Measurements from ENCODE around the gene NLRC5.

NLRC5 gene, protein sequence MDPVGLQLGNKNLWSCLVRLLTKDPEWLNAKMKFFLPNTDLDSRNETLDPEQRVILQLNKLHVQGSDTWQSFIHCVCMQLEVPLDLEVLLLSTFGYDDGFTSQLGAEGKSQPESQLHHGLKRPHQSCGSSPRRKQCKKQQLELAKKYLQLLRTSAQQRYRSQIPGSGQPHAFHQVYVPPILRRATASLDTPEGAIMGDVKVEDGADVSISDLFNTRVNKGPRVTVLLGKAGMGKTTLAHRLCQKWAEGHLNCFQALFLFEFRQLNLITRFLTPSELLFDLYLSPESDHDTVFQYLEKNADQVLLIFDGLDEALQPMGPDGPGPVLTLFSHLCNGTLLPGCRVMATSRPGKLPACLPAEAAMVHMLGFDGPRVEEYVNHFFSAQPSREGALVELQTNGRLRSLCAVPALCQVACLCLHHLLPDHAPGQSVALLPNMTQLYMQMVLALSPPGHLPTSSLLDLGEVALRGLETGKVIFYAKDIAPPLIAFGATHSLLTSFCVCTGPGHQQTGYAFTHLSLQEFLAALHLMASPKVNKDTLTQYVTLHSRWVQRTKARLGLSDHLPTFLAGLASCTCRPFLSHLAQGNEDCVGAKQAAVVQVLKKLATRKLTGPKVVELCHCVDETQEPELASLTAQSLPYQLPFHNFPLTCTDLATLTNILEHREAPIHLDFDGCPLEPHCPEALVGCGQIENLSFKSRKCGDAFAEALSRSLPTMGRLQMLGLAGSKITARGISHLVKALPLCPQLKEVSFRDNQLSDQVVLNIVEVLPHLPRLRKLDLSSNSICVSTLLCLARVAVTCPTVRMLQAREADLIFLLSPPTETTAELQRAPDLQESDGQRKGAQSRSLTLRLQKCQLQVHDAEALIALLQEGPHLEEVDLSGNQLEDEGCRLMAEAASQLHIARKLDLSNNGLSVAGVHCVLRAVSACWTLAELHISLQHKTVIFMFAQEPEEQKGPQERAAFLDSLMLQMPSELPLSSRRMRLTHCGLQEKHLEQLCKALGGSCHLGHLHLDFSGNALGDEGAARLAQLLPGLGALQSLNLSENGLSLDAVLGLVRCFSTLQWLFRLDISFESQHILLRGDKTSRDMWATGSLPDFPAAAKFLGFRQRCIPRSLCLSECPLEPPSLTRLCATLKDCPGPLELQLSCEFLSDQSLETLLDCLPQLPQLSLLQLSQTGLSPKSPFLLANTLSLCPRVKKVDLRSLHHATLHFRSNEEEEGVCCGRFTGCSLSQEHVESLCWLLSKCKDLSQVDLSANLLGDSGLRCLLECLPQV (N-terminal part only)

DNA sequence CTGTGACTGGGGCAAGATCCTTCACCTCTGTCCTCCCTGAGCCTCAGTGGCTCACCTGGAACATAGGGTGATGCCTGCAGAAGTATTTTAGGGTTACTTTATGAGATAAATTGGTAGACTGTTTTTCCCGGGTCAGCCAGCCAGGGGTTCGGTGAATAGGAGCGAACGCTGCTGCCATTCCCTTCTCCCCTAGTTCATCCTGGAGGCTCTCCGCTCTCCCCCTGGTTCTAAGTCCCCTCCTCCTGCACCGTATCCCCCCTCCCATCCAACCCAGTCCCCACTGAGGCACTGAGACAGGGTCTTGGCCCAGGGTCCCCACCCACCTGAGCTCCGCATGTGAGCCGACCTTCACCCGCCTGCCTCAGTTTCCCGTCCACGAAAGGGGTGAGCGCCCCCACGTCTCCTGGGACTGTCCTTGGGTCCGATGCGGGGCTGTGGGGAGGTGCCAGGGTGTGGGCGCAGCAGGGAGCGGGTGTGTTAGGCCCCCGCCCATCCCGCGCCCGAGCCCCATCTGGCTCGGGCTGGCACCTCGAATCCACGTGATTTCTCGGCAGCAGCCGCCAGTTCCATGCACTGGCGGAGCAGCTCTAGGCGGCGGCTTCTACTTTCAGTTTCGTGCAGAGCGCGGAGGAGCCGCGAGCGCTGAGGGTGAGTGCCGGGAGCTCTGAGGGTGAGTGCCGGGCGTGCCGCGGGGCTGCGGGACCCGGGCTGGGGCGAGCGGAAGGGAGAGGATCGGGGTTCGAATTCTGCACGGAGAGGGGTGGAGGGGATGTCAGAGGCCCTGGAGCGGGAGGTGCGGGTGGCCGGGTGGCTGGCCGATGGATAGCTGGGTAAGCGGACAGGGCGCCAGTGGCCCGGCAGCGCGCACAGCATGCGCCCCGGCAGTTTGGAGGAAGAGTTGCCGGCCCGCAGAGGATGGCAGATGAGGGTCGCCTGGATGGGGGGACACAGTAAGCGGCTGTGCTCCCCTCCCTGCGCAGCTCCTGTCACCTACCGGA lies at the start of gene NLRC5:
NLRC5 (plus strand) TSS at position 610 of the 998 bp plus-strand sequence. CDS start 31,156 bp downstream, outside the sequence.
- peak; percentile 90 for DNase-seq

DNA sequence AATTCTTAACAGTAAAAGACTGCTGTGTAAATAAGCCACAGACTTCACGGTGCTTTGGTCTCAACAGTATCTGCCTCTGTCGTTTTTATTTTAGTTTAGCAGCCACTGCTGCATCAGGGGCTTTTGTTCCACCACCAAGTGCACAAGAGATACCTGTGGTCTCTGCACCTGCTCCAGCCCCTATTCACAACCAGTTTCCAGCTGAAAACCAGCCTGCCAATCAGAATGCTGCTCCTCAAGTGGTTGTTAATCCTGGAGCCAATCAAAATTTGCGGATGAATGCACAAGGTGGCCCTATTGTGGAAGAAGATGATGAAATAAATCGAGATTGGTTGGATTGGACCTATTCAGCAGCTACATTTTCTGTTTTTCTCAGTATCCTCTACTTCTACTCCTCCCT lies 49.6 kb upstream of the NLRC5 start:
- no peak for DNase-seq

DNA sequence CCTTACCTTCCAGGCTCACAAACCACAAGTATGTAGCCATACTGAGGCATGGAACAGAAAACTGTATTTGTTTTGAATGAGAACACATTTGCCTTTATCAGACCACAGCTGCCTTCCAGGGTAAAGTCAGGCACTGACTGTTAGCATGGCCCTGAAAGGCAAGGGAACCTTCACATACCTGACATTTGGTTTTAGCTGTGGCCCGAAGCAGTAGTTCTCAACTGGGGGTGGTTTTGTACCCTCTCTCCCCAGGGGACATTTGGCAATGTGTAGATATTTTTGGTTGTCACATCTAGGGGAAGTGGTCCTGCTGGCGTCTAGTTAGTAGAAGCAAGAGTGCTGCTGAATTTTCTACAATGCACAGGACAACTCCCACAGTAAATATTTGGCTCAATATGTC lies 48.3 kb upstream of the NLRC5 start:
- no peak for DNase-seq

DNA sequence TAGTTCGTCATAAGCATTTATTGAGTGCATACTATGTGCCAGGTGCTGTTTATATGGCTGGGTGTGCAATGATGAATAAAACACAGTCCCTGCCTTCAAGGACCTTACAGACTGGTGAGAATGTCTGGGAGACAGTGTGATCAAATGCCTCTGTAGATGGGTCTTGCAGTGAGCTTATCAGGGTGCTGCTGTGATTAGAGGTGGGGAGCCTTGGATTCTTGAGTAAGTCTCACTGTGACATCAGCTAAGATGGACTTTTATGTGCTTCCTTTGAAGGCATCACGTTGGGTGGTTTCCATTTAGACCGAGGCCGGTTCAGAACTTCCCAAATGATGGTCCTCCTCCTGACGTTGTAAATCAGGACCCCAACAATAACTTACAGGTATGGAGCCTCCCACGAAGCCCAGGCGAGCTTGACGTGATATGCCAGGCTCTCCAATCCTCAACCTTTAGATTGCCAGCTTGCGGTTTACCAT lies 47.5 kb upstream of the NLRC5 start:
- DNase-seq: no peak

DNA sequence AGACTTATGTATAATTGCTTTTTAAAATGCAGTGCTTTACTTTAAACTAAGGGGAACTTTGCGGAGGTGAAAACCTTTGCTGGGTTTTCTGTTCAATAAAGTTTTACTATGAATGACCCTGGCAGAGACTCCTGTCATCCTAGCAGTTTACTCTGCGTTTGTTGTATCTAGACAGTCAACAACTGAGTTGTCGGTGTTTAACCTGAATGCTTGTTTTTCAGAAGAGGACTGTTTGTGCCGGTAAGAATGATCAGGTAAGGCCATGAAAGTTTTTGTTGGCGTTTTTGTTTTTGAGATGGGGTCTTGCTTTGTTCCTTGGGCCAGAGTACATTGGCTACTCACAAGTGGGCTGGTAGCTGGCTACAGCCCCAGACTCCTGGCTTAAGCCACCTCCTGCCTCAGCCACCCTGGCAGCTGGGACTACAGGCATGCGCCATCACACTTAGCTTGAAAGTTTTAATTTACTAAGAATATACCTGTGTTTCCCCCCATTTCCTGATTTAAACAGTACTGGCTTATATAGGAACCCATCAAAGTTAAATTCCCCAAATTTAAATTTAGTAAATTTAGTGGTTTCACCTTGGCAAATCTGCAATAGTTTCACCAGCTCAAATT lies 45.5 kb upstream of the NLRC5 start:
- DNase-seq: no peak

DNA sequence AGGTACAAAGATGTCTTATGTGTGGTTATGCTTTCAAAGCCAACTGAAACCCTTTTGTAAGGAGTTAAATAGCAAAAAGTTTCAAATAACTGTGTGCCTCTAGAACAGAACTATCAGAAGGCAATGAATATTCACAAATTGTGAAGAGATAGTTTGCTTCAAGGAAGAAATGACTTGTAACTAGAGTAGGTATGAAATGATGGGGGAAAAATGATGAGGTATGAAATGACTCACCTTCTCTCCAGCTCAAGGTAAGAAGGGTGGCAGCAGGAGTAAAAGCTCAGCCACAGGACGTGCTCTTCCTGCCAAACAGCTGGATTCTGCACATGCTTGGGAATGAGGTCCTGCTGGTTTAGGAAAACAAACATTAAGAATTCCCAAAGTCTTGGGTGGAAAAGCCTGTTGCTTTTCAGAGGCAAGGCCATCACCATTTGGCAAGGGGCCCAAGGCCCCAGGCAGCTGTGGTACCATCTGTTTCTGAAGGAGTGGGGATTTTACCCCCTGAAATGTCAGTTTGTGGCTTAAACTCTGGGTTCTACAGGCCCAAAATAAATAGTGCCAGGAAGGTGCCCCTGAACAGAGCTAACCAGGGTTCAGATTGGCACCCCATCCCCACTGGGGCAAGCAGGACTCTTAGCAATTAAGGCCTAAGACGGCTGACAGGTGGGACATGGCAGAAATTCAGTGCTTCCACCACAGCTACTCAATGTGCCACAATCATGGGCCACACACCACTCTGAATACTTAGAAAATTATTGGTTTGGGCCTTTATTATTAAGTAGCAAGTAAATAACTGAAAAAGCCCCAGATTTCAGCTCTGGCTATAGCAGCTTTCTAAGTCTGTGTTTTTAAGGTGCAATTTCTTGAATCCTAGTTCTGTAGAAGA lies 44.2 kb upstream of the NLRC5 start:
- DNase-seq: no peak

DNA sequence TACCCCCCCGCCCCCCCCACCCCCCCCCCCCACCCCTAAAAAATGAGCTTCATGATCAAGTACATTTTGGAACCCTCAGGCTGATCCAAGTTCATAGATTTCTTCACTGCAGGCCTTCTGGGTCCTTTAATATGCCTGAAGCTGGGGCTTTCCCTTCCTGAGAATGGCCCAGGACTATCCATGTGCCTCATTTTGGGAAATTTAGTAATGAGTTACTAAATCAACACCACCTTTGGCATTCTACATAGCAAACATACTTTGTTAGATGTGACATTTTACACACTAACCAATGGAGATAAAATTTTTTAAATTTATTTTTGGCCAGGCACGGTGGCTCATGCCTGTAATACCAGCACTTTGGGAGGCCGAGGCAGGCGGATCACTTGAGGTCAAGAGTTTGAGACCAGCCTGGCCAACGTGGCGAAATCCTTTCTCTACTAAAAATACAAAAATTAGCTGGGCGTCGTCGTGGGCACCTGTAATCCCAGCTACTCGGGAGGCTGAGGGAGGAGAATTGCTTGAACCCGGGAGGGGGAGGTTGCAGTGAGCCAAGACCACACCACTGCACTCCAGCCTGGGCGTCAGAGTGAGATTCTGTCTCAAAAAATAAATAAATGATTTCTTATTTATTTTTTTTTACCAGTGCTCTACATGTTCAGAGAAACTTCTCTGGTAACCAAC lies 43.4 kb upstream of the NLRC5 start:
- no peak for DNase-seq

DNA sequence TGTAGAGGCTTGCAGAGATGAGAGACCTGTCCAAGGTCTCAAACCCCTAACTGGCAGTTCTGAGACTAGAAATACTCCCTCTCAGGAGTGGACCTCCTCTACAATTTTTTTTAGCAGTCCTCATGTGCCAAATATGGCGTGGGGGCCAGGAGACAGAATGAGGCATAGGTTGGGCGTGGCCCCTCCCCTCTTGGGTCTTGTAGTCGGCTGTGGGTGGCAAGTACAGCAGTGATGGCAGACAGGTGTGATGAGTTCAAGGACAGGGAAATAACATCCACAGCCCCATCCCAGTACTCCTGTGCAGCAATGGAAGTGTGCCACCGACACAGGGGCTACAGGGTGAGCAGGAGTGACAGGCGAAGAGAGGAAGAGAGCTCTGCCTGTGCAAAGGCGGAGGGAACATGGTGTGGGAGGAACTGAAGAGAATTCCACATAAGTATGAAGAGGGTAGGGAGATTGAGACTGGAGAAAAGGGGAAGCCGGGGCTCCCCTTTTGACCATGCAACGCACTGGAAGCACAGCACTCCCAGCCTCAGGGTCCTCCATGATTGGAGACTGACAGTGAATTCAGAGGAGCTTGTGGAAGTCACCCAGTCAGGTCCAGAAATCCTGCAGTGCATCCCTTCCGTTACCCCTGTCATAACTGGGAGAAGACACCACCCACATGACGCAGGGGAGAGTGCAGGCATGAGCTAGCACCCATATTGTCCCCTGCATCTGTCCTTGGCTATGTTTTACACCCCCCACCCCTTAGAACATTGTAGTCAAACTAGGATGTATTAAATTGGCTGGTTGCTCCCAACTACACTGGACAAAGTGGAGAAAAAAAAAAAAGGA lies 42.4 kb upstream of the NLRC5 start:
- peak; percentile 11 for DNase-seq

DNA sequence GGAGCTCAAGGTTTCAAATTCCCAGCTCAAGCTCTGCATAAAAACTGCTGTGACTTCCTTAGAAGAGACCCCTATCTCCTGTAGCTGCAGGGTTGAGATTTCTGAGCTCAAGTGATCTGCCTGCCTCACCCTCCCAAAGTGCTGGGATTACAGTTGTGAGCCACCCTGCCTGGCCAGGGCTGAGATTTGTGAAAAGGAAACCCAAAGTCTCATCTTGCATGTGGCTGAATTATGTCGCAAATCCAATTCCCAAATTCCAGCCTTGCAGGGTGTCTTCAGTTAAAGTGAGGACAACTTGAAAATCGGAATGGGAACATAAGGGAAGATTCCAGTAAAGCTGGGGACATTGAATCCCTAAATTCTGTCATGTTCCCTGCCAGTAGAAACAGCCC lies 41.8 kb upstream of the NLRC5 start:
- DNase-seq: no peak

DNA sequence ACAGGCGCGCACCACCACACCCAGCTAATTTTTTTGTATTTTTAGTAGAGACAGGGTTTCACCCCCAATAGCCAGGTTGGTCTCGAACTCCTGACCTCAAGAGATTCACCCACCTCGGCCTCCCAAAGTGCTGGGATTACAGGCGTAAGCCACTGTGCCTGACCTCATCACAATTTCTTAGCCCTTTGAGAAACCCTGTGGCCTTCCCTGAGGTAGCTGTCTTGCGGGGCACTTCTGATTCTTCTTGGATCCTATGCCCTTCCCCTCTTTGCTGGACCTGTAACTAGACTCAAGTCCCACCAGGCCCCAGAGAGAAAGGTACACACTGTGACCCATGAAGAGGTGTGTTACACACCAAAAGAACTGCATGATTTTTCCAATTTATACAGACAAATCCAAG lies 41.1 kb upstream of the NLRC5 start:
- DNase-seq: no peak

DNA sequence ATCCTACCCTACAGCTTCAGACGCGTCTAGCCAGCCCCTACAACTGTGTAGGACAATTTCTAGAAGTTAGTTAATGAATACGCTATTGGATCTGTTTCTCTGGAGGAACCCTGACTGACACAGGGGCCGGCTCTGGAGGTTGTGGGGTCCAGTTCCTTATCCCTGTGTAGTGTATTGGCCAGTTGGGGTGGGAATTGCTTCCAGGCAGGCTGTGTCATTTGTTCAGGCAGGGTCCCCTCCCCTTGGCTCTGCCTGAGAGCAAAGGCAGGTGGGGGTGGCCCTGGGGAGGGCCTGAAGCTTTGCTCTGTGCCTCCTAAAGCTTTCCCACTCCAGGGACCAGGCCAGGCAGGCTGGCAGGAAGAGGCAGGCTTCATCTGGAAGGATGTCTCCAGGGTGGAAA lies 39.3 kb upstream of the NLRC5 start:
- no peak for DNase-seq

DNA sequence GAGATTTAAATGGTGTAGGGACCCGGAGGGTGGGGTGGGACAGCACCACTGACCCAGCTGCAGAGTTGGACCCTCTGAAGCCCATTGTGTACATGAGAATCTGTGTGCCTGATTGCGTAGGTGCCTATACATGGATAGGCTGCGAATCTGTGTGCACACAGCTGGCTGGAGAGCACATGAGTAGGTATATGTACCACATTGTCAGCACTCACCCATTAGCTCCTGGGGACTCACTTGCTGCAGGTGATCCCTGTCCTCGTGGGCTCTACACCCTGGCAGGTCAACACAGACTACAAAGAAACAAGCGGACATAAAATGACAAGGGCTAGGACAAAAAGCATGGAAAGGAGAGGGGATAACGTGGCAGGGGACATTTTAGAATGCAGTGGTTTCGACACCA lies 38.9 kb upstream of the NLRC5 start:
- DNase-seq: no peak

DNA sequence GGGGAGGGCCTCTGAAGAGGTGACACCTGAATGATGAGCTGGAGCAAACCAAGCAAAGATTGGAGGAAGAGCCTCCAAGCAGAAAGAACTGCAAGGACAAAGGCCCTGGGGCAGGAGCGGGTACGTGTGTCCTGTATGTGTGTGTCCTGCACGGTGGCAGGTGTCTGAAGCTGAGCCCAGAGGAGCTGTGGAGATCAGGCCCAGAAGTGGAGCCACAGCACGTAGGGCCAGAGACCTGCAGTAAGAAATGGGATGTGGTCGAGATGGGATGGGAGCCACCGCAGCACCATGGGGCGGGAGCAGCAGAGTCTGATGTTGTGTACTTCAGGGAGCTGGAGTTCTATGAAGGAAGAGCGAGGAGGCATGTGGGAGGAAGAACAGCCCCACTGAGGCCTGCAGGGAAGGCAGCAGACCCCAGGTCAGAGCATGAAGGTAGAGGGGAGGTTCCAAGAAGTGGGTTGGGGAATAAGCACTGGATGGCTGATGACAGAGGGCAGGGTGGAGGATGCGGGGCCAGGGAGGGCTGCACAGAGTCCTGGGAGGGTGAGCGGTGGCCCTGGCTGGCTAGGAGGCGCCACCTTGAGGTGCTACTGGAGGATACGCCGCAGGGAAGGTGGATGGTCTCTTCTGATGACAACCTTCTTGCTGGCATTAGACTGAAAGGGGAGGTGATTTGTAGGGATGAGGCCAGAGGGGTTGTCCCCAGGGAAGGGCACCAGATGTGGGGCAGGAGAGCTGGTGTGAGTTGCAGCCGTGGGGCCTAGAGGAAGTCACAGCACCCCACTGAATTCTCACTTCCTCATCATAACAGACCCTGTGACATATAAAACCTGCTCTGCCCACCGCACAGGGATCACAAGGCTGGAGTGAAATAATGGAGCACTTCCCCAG lies 38.2 kb upstream of the NLRC5 start:
- peak; percentile 58 for DNase-seq

DNA sequence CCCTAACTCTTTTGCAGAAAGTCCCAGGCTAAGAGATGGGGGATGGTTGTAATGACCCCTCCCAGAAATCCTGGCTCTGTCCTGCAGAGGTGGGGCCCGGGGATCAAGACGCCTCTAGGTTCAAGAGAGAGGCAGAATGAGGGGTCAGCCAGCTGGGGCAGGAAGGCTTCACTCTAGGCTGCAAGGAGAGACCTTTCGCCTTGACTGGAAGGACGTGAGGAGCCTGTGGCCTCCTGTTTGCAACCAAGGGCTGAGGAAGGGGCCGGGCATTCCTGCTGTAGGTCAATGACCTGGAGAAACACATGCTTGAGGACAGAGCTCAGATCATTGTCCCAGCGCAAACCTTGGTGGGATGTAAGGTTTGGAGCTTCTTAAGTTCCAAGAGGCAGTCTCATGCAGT lies 36.4 kb upstream of the NLRC5 start:
- DNase-seq: no peak

DNA sequence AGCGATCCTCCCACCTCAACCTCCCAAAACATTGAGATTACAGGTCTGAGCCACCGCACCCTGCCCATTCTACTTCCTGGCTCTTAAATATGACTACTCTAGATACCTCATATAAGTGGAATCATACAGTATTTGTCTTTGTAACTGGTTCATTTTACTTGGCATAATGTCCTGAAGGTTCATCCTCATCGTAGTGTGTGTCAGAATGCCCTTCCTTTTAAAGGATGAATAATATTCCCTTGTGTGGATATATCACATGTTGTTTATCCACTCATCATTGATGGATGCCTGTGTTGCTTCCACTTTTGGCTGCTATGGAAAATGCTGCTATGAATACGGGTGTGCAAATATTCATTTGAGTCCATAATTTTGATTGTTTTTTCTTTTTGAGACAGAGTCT lies 33.3 kb upstream of the NLRC5 start:
- no peak for DNase-seq

DNA sequence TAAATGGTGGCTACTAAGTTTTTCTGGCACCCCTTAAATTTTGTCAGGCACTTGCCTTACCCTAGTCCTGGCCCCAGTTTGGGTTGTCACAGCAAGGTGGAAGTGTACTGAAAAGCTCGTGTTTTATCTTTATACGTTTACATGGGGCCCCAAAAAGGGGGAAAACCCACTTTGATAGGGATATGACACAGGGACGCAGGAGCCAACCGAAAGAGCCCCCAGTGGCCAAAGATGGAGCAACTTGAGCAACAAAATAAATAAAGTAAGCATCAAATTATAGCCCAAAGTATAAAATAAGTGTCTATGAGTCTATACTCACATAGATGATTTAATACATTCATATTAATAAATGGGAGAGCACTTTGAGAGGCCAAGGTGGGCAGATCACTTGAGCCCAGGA lies 32.6 kb upstream of the NLRC5 start:
- no peak for DNase-seq

DNA sequence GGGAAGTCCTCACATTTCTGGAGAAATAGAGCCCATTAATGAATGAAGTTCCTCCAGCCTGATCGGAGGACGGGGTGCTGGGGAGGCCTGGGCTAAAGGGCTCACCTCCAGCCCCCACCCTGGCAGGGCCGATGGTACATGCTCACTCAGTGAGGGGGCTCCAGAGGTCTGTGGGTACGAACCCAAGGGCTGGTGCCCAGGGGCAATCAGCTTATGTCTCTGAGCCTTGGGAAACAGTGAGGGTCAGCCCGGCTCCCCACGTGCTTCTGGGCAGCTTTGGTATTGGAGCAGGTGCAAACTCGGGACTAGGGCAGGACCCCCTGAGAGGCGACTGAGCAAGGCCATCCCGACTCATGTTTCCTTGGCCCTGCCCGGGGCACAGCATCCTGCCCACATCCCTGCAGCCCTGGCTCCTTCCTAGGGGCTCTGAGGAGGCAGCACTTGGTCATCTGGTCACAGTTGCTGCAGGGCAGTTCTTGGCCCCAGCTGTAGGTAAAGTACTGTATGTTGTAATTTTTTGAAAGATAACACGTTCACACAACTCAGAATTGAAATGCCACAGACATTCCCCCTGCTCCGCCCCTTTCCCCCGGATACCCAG lies 28.6 kb upstream of the NLRC5 start:
- no peak for DNase-seq

All from OCI-M1 (cell line).